Retinal pigment epithelial cell (primary cell): ENCODE data around the gene HECTD4.
"Not testable (repeated sequence)": the region's sequence is repeated elsewhere in the genome, so short reads cannot be mapped to it uniquely, and the experiment has no call there.

Experiments
- DNase-seq: peaks from one replicate; pipeline ENCODE4 v3.0.0-alpha.2; 2010; ENCODE audit warnings: low read depth
- H3K4me3 ChIP-seq: 2 replicates; pipeline ENCODE4 v1.5.1; 2011; ENCODE audit warnings: mild to moderate bottlenecking, low read length, control low read depth, moderate library complexity
- TF ChIP-seq, protein P1 (sequence below): conservative IDR thresholded peaks from 2 replicates; pipeline ENCODE4 v1.5.1; 2011; ENCODE audit warnings: low read depth, low read length, control low read depth, inconsistent platforms

HECTD4 gene

DNA sequence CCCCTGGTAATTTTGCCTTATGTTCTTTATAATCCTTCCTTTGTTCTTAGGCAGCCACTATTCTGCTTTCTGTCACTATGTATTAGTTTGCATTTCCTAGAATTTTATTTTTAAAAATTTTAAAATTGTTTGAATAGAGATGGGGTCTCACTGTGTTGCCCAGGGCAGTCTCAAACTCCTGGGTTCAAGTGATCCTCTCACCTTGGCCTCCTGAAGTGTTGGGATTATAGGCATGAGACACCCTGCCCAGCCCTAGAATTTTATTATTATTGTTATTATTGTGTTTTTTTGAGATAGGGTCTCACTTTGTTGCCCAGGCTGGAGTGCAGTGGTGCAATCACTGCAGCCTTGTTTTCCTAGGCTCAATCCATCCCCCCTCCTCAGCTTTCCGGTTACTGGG lies 39.1 kb upstream of the HECTD4 start:
- H3K4me3 ChIP-seq, result no peak overlapping the region
- no peak for DNase-seq
- TF ChIP-seq, protein P1, sequence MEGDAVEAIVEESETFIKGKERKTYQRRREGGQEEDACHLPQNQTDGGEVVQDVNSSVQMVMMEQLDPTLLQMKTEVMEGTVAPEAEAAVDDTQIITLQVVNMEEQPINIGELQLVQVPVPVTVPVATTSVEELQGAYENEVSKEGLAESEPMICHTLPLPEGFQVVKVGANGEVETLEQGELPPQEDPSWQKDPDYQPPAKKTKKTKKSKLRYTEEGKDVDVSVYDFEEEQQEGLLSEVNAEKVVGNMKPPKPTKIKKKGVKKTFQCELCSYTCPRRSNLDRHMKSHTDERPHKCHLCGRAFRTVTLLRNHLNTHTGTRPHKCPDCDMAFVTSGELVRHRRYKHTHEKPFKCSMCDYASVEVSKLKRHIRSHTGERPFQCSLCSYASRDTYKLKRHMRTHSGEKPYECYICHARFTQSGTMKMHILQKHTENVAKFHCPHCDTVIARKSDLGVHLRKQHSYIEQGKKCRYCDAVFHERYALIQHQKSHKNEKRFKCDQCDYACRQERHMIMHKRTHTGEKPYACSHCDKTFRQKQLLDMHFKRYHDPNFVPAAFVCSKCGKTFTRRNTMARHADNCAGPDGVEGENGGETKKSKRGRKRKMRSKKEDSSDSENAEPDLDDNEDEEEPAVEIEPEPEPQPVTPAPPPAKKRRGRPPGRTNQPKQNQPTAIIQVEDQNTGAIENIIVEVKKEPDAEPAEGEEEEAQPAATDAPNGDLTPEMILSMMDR, result no peak

DNA sequence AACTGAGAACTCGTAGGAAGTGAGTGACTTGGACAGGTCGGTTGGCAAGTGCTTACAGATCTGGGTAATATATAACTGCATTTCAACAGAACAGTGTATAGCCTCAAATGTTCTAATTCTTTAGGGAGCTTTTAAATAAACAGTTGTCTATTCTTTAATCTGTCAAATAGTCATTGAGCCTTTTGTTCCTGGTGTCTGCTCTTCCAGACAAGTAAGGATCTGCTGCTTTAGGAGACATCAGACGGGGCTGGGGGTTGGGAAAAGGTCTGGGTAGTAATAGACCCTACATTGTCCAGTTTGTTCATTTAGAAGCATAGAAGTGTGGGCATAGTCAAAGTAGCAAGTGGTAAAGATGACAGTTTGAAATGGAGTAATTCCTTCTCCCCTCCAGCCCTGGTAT lies 38.5 kb upstream of the HECTD4 start:
- no peak for DNase-seq
- no peak overlapping the region for H3K4me3 ChIP-seq
- TF ChIP-seq, protein P1, result no peak

- no peak for DNase-seq
- TF ChIP-seq, protein P1, result no peak
- H3K4me3 ChIP-seq, result peak overlapping the region; percentile 93
Measured at GRCh38 chr12:112419297-112420133, 37.3 kb upstream of the HECTD4 start.

- no peak for DNase-seq
- TF ChIP-seq, protein P1, result peak; percentile 47
Measured at GRCh38 chr12:112418608-112419296, 36.5 kb upstream of the HECTD4 start, which contains the start of gene PTPN11. Gene PTPN11, plus strand, starts transcription at chr12:112418947. Its CDS starts 165 bp downstream, at chr12:112419112.

DNA sequence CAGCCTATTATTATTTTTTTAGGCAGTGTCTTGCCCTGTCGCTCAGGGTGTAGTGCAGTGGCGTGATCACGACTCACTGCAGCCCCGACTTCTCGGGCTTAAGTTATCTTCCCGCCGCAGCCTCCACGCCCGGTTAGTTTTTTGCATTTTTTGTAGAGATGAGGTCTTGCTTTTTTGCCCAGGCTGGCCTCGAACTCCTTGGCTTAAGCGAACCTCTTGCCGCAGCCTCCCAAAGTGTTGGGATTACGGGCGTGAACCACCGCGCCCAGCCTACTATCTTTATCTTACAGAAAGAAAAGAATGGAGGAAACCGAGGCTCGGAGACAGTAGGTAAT lies 36.0 kb upstream of the HECTD4 start:
- TF ChIP-seq, protein P1, result no peak

More at GRCh38 chr12:112418608-112419296, 36.5 kb upstream of the HECTD4 start, which contains the start of gene PTPN11:
- H3K4me3 ChIP-seq, result peak within 1 kb of the TSS; percentile 93

GRCh38 chr12:112415457-112415856 lies 33.2 kb upstream of the HECTD4 start:
- not testable (repeated sequence) for DNase-seq, H3K4me3 ChIP-seq

More for the DNA sequence above, 36.0 kb upstream of the HECTD4 start:
- H3K4me3 ChIP-seq, result peak overlapping the region; percentile 93
- no peak for DNase-seq

DNA sequence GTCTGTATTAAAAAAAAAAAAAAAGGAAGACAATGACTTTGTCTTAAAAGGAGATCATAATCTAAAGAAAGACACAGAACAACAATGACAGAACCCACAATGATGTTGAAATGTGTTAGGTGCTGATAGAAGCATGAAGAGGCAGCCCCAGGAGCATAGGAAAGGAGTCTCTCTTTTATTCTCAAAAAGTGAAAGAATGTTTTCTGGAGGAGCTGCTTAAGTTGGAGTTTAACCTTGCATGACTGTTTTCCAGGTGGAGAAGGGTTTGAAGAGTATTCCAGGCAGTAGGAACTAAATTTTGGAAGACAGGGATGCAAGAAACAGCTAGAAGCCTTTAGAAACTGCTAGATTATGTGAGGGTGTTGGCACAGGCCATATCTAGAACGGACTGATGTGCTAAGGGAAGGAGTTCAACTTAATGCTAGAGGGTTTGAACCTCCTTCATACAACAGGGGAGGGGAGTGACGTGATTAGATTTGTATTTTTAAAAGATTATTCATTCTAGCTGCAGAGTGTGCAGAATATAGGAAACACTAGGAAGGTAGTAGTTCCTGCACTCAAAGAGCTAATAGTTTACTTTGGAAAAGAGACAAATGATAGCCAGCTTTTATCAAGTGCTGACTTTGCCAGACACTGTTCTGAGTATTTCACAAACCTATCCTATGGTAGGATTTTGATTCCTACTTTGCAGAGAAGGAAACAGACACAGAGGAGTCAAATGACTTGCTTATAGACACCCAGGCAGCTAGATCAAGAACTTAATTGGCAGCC lies 31.8 kb upstream of the HECTD4 start:
- DNase-seq, result no peak
- no peak overlapping the region for H3K4me3 ChIP-seq
- TF ChIP-seq, protein P1, result no peak
